Spleen (tissue), 11 donors: ENCODE results near the gene TFF1. TPM values are rescaled to one million over a fixed set of nuclear protein-coding genes. Genes with fewer than 3 reads are reported as not detected.

Experiments
- DNase-seq: peaks from one replicate; pipeline ENCODE4 v3.0.0-alpha.2; 2020
- H3K27ac ChIP-seq, 8 donors: fragments of 200-600 bp; sonication (generic) in 7 of 8; 1 replicate in 4 of 8; 2 replicates in 4 of 8; pipeline versions ENCODE4 v1.5.0 to v1.8.0; 2016 to 2021; ENCODE audit warnings: inconsistent platforms in 4 of 8, mild to moderate bottlenecking in 4 of 8, moderate library complexity in 1 of 8
- H3K27me3 ChIP-seq, 7 donors: fragments of 200-600 bp; sonication (generic) in 6 of 7; replicated peaks in 1 of 7; 1 replicate in 4 of 7; 2 replicates in 3 of 7; pipeline versions ENCODE4 v1.5.0 to v1.8.0; 2016 to 2021; ENCODE audit warnings: inconsistent platforms in 3 of 7, mild to moderate bottlenecking in 1 of 7
- H3K36me3 ChIP-seq, 6 donors: fragments of 200-600 bp; sonication (generic) in 5 of 6; 1 replicate in 4 of 6; 2 replicates in 2 of 6; pipeline versions ENCODE4 v1.5.0 to v1.8.0; 2016 to 2021; ENCODE audit warnings: inconsistent platforms in 2 of 6
- H3K4me1 ChIP-seq, 6 donors: fragments of 200-600 bp; sonication (generic) in 5 of 6; 1 replicate in 3 of 6; 2 replicates in 3 of 6; pipeline versions ENCODE4 v1.5.0 to v1.8.0; 2016 to 2021; ENCODE audit warnings: inconsistent platforms in 3 of 6
- H3K4me3 ChIP-seq, 8 donors: fragments of 200-600 bp; sonication (generic) in 7 of 8; 1 replicate in 4 of 8; 2 replicates in 4 of 8; pipeline versions ENCODE4 v1.5.0 to v1.8.0; 2016 to 2021; ENCODE audit warnings: inconsistent platforms in 4 of 8, mild to moderate bottlenecking in 4 of 8, moderate library complexity in 2 of 8
- H3K9me3 ChIP-seq, 8 donors: fragments of 200-600 bp; sonication (generic) in 7 of 8; 1 replicate in 4 of 8; 2 replicates in 4 of 8; pipeline versions ENCODE4 v1.5.0 to v1.8.0; 2016 to 2021; ENCODE audit warnings: inconsistent platforms in 4 of 8
- POLR2A ChIP-seq, 3 donors: fragments of 450-650 bp; IDR thresholded peaks; one replicate each; pipeline ENCODE4 v1.5.1; 2017; ENCODE audit warnings: antibody characterized with exemption in 3 of 3, mild to moderate bottlenecking in 1 of 3
- POLR2AphosphoS5 ChIP-seq, 3 donors: sonication (generic); formaldehyde crosslinking; IDR thresholded peaks; one replicate each; pipeline ENCODE4 v1.5.1; 2017; ENCODE audit warnings: antibody characterized with exemption in 3 of 3
- WGBS, 5 donors: extraction: QIAGEN DNeasy Blood & Tissue Kit in 3 of 5; methylation state at CpG; one replicate each; pipeline versions ENCODE4 v1.1.5 to v1.1.7; 2013 to 2018; 5-methylcytosine and 5-hydroxymethylcytosine counted together
- intact Hi-C: fragments of 100-400 bp; cut with DNase I; formaldehyde crosslinking; loops from one replicate; pipeline ENCODE4 v1.15.0; 2023; ENCODE audit warnings: low total_unique reads
- polyA plus RNA-seq, 3 donors: library from polyadenylated mRNA; stranded (reverse); fragments of 200-250 nt; gene quantifications; one replicate each; pipeline ENCODE4 v1.2.1, GENCODE V29; 2013
- total RNA-seq, 7 donors: library from RNA; depleted of rRNA in 3 of 7; stranded (reverse); fragments of >200 nt in 3 of 7; fragmentation: NEBNext Ultra II Directional in 4 of 7; extraction: Animal tissue kit (Norgen Biotek cat#: 25700) in 4 of 7; gene quantifications; one replicate each; pipeline versions ENCODE4 v1.1.0 to v1.2.1, GENCODE V29; 2016 to 2021
- TF ChIP-seq, protein P1 (sequence below), 11 experiments: fragments of 200-600 bp in 7 of 11; fragments of 450-650 bp in 4 of 11; sonication (generic) in 4 of 11; IDR thresholded peaks in 8 of 11; conservative IDR thresholded peaks in 3 of 11; 1 replicate in 7 of 11; 2 replicates in 4 of 11; pipeline versions ENCODE4 v1.4.0 to v1.8.0; 2016 to 2021; ENCODE audit warnings: antibody characterized with exemption in 11 of 11, inconsistent platforms in 4 of 11, mild to moderate bottlenecking in 1 of 11
- donor health status: healthy with polysubstance abuse.
- donor health status: DM: no; HTN: no; CAD: no; lungs with moderate emphysema.
- donor health status: DM: no; HTN: no; CAD: no.
- donor health status: Bipolar disorder and iron deficiency.
- donor health status: healthy.
- donor health status: DM: no; HTN: no; CAD: no.
- donor health status: DM: yes; HTN: yes; CAD: no.

TFF1 gene
- total and polyA plus RNA-seq, 10 donors: not detected

DNA sequence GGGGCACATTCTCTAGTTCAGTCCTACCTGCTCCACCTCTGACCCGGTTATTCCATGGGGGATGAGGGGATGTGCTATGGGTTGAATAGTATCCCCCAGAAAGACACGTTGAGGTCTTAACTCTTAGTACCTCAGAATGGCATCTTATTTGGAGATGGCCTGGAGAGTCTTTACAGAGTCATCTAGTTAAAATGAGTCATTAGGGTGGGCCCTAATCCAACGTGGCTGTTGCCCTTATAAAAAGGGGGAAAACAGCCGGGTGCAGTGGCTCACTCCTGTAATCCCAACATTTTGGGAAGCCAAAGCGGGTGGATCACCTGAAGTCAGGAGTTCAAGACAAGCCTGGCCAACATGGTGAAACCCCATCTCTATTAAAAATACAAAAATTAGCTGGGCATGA is 23.9 kb upstream of the TFF1 start:
- peak; percentile 24 for DNase-seq
- H3K4me3 ChIP-seq: no peak overlapping the region
- TF ChIP-seq POLR2AphosphoS5 (IDR thresholded peaks at IDR 0.05) (no peak), POLR2A (IDR thresholded peaks at IDR 0.05) (no peak)
- TF ChIP-seq, protein P1, sequence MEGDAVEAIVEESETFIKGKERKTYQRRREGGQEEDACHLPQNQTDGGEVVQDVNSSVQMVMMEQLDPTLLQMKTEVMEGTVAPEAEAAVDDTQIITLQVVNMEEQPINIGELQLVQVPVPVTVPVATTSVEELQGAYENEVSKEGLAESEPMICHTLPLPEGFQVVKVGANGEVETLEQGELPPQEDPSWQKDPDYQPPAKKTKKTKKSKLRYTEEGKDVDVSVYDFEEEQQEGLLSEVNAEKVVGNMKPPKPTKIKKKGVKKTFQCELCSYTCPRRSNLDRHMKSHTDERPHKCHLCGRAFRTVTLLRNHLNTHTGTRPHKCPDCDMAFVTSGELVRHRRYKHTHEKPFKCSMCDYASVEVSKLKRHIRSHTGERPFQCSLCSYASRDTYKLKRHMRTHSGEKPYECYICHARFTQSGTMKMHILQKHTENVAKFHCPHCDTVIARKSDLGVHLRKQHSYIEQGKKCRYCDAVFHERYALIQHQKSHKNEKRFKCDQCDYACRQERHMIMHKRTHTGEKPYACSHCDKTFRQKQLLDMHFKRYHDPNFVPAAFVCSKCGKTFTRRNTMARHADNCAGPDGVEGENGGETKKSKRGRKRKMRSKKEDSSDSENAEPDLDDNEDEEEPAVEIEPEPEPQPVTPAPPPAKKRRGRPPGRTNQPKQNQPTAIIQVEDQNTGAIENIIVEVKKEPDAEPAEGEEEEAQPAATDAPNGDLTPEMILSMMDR (IDR thresholded peaks at IDR 0.05 in 8 of 11, conservative IDR thresholded peaks at IDR 0.05 in 3 of 11): no peak
- no peaks in the 10 kb centered on the region for H3K36me3 ChIP-seq
- H3K27ac ChIP-seq: no peak overlapping the region
- peaks cover 0 to 50% (median 13%) of the 10 kb centered on the region in 6 donors for H3K4me1 ChIP-seq
- intact Hi-C loops: no loop called here
- H3K9me3 ChIP-seq: no peaks in the 10 kb centered on the region
- H3K27me3 ChIP-seq: peaks cover 0 to 5% (median 0%) of the 10 kb centered on the region in 7 donors
- WGBS, 5 donors: 73 to 82% (median 79%) methylated on average over 5 of the region's 5 CpGs

DNA sequence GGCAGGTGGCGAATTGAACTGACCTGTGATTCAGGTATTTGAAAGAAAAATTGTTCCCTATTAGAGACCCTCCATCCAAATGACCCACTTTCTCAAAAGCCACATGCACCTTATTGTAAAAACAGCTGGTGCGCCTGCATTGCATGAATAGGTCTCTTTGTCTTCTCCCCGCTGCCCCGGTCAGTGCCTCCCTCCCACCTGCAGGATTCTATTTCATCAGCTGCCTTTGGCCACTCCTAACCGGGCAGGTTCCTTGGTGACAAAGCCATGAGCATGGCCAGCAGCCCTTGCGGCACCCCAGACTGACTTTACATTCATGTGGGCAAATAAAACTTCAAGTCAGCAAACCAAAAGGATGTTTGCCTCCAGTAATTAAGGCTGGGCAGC is 23.1 kb upstream of the TFF1 start:
- Histone ChIP-seq H3K27ac (peak overlapping the region in 1 of 8 donors; percentile 7), H3K4me3 (peak overlapping the region in 2 of 8 donors; percentile 10 to 49), H3K4me1 (peaks cover 0 to 58% (median 17%) of the 10 kb centered on the region in 6 donors), H3K9me3 (peaks cover 0 to 5% (median 0%) of the 10 kb centered on the region in 8 donors), H3K36me3 (no peaks in the 10 kb centered on the region), H3K27me3 (peaks cover 0 to 5% (median 0%) of the 10 kb centered on the region in 7 donors)
- WGBS, 5 donors: 67 to 92% (median 78%) methylated on average over 6 of the region's 6 CpGs
- intact Hi-C loops: loop anchor here (10.0 kb wide), 1 partner anchor 55 kb away; no protein-coding TSS in a partner anchor
- peak; percentile 44 for DNase-seq
- TF ChIP-seq, protein P1 (IDR thresholded peaks at IDR 0.05 in 8 of 11, conservative IDR thresholded peaks at IDR 0.05 in 3 of 11): no peak
- TF ChIP-seq POLR2AphosphoS5 (IDR thresholded peaks at IDR 0.05) (no peak), POLR2A (IDR thresholded peaks at IDR 0.05) (no peak)

DNA sequence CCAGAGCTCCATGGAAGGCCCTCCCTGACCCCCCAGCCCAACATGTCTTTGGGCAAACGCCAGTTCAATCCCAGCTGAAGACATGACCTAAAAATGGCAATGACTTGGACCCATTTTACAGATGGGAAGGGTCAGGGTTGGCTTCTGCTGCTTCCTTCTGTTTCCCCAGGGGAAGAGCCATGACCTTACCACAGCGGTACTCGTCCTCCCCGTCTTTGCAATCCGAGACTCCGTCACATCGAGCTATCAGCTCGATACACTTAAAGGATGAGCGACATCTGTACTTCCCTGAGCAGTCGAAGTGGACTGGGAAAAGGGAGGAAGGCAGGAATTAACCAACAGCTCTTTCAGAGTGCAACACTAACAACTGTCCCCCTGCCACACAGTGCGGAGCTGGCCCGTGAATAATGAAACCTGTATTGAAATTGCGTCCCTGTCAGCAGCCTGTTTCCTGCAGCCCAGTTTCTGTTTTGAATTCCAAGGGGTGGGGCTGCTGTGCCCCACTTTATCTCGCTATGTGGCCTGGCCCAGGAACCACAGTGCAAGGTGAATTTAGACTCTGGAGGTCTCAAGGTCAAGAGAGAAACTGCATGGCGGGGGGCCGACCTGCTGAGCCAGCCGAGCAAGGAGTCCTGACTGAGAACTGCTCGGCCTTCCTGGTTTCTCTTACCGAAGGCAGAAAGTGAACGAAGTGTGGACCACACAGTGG is 22.6 kb upstream of the TFF1 start:
- H3K4me3 ChIP-seq: peak overlapping the region in 2 of 8 donors; percentile 10 to 49
- peaks cover 0 to 5% (median 0%) of the 10 kb centered on the region in 7 donors for H3K27me3 ChIP-seq
- intact Hi-C loops: loop anchor here (10.0 kb wide), 1 partner anchor 56 kb away; no protein-coding TSS in a partner anchor
- peaks cover 0 to 63% (median 17%) of the 10 kb centered on the region in 6 donors for H3K4me1 ChIP-seq
- TF ChIP-seq, protein P1 (IDR thresholded peaks at IDR 0.05 in 8 of 11, conservative IDR thresholded peaks at IDR 0.05 in 3 of 11): no peak
- TF ChIP-seq POLR2A (IDR thresholded peaks at IDR 0.05) (no peak), POLR2AphosphoS5 (IDR thresholded peaks at IDR 0.05) (no peak)
- WGBS, 5 donors: 57 to 72% (median 67%) methylated on average over 20 of the region's 20 CpGs
- no peaks in the 10 kb centered on the region for H3K36me3 ChIP-seq
- DNase-seq: peak; percentile 50
- H3K9me3 ChIP-seq: peaks cover 0 to 5% (median 0%) of the 10 kb centered on the region in 8 donors
- peak overlapping the region in 1 of 8 donors; percentile 7 for H3K27ac ChIP-seq

DNA sequence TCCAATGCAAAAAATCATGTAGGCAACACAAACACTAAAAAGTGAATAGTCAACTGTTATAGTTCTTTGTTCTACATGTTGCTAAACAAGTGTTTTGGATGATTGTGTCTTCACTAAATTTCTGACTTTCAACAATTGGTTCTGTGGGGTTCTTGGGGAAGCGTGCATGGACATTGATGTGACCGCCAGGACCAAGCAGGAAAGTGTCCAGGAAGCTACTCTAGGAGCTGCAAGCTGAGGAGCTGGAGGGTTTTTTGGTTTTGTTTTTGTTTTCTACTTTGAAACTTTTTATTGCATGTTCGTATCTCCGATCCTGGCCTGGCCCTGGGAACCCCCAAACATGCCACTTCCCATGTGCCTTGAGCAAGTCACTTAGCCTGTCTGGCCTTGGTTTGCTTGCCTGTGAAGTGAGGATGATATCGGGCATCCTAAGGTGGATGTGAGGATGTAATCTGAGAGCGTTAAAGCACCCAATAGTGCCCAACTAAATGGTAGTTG is 21.6 kb upstream of the TFF1 start:
- intact Hi-C loops: loop anchor here (10.0 kb wide), 1 partner anchor 57 kb away; no protein-coding TSS in a partner anchor
- Histone ChIP-seq H3K4me3 (no peak overlapping the region), H3K9me3 (peaks cover 0 to 5% (median 0%) of the 10 kb centered on the region in 8 donors), H3K36me3 (no peaks in the 10 kb centered on the region), H3K27ac (no peak overlapping the region), H3K4me1 (peaks cover 0 to 61% (median 12%) of the 10 kb centered on the region in 6 donors), H3K27me3 (peaks cover 0 to 5% (median 0%) of the 10 kb centered on the region in 7 donors)
- peak; percentile 7 for DNase-seq
- WGBS, 5 donors: 84 to 92% (median 88%) methylated on average over 6 of the region's 6 CpGs
- no peak for TF ChIP-seq POLR2AphosphoS5 (IDR thresholded peaks at IDR 0.05)
- TF ChIP-seq POLR2A (IDR thresholded peaks at IDR 0.05): no peak
- TF ChIP-seq, protein P1 (IDR thresholded peaks at IDR 0.05 in 8 of 11, conservative IDR thresholded peaks at IDR 0.05 in 3 of 11): no peak
